Prostate gland (tissue), 2 donors: ENCODE data around the gene IYD. TPM values are rescaled to one million over a fixed set of nuclear protein-coding genes. Genes with fewer than 3 reads are reported as not detected.
"Not testable (repeated sequence)": the region's sequence is repeated elsewhere in the genome, so short reads cannot be mapped to it uniquely, and the experiment has no call there.

Experiments used
- DNase-seq: peaks from one replicate; pipeline ENCODE4 v3.0.0-alpha.2; 2019; ENCODE audit warnings: low spot score
- H3K27ac ChIP-seq, 2 donors: fragments of 200-600 bp; sonication (generic); 2 replicates each; pipeline ENCODE4 v1.5.1; 2017 to 2019
- H3K27me3 ChIP-seq: fragments of 200-600 bp; sonication (generic); replicated peaks from 2 replicates; pipeline ENCODE4 v1.5.1; 2019; ENCODE audit not compliant: insufficient read depth
- H3K36me3 ChIP-seq, 2 donors: fragments of 200-600 bp; sonication (generic); 1 replicate in 1 of 2; 2 replicates in 1 of 2; pipeline versions ENCODE4 v1.5.1 to v1.8.1; 2017 to 2019
- H3K4me1 ChIP-seq: fragments of 200-600 bp; sonication (generic); replicated peaks from 2 replicates; pipeline ENCODE4 v1.5.1; 2019
- H3K4me3 ChIP-seq, 2 donors: fragments of 200-600 bp; sonication (generic); 2 replicates each; pipeline ENCODE4 v1.5.1; 2017 to 2019
- H3K9me3 ChIP-seq: fragments of 200-600 bp; sonication (generic); 2 replicates; pipeline ENCODE4 v1.5.1; 2017
- CTCF ChIP-seq, 4 experiments: fragments of 200-600 bp in 2 of 4; fragments of 450-650 bp in 2 of 4; sonication (generic) in 2 of 4; IDR thresholded peaks; 1 replicate in 3 of 4; 2 replicates in 1 of 4; pipeline ENCODE4 v1.5.1; 2016 to 2019; ENCODE audit warnings: antibody characterized with exemption in 4 of 4, mild to moderate bottlenecking in 2 of 4, moderate library complexity in 2 of 4
- POLR2A ChIP-seq: fragments of 450-650 bp; IDR thresholded peaks from one replicate; pipeline ENCODE4 v1.6.1; 2016; ENCODE audit warnings: antibody characterized with exemption, mild to moderate bottlenecking
- POLR2AphosphoS5 ChIP-seq: sonication (generic); formaldehyde crosslinking; IDR thresholded peaks from one replicate; pipeline ENCODE4 v1.6.1; 2017; ENCODE audit warnings: antibody characterized with exemption
- WGBS: methylation state at CpG from one replicate; pipeline ENCODE4 v1.1.5; 2018; 5-methylcytosine and 5-hydroxymethylcytosine counted together
- intact Hi-C: fragments of 100-400 bp; cut with DNase I; formaldehyde crosslinking; loops from one replicate; pipeline ENCODE4 v1.14.2; 2022
- total RNA-seq, 2 donors: library from RNA; depleted of rRNA; stranded (reverse); fragments of >200 nt; gene quantifications; one replicate each; pipeline ENCODE4 v1.1.0, GENCODE V29; 2016

The IYD gene
- total RNA-seq, 2 donors from 2014 or later = 0.05 to 0.45 TPM

- Histone ChIP-seq H3K27me3 (no peaks in the 10 kb centered on the region), H3K27ac (no peak overlapping the region), H3K36me3 (no peaks in the 10 kb centered on the region), H3K9me3 (no peaks in the 10 kb centered on the region), H3K4me3 (no peak overlapping the region), H3K4me1 (no peaks in the 10 kb centered on the region)
- no peak for DNase-seq
- 83% methylated on average over 2 of the region's 2 CpGs for WGBS
- TF ChIP-seq CTCF (IDR thresholded peaks at IDR 0.05) (no peak), POLR2A (no peak), POLR2AphosphoS5 (no peak)
- intact Hi-C loops = no loop called here
Observed at GRCh38 chr6:150445486-150445885, 76.7 kb downstream of the IYD start.

- TF ChIP-seq POLR2A (no peak), CTCF (IDR thresholded peaks at IDR 0.05) (no peak), POLR2AphosphoS5 (no peak)
- Histone ChIP-seq H3K4me1 (no peaks in the 10 kb centered on the region), H3K36me3 (no peaks in the 10 kb centered on the region), H3K9me3 (no peaks in the 10 kb centered on the region), H3K27me3 (no peaks in the 10 kb centered on the region), H3K27ac (no peak overlapping the region), H3K4me3 (no peak overlapping the region)
- intact Hi-C loops = no loop called here
- WGBS = 91% methylated on average over 1 of the region's 1 CpG
- no peak for DNase-seq
Observed at GRCh38 chr6:150448221-150448620, 79.4 kb downstream of the IYD start.

GRCh38 chr6:150449055-150449454 lies 80.2 kb downstream of the IYD start:
- DNase-seq, H3K36me3 ChIP-seq, H3K27me3 ChIP-seq, intact Hi-C loops, H3K27ac ChIP-seq, H3K9me3 ChIP-seq, H3K4me3 ChIP-seq, H3K4me1 ChIP-seq: not testable (repeated sequence)
- 96% methylated on average over 5 of the region's 5 CpGs for WGBS

GRCh38 chr6:150450918-150451317 lies 82.1 kb downstream of the IYD start:
- WGBS = 94% methylated on average over 3 of the region's 3 CpGs
- DNase-seq = no peak

GRCh38 chr6:150451807-150452427 lies 83.1 kb downstream of the IYD start:
- H3K27me3 ChIP-seq = no peaks in the 10 kb centered on the region
- H3K4me1 ChIP-seq = no peaks in the 10 kb centered on the region
- 90% methylated on average over 13 of the region's 13 CpGs for WGBS
- no peak overlapping the region for H3K27ac ChIP-seq
- intact Hi-C loops = no loop called here
- no peak for DNase-seq
- no peak overlapping the region for H3K4me3 ChIP-seq
- H3K36me3 ChIP-seq = no peaks in the 10 kb centered on the region
- no peak for TF ChIP-seq POLR2A
- no peaks in the 10 kb centered on the region for H3K9me3 ChIP-seq

More at GRCh38 chr6:150450918-150451317, 82.1 kb downstream of the IYD start:
- no peak overlapping the region for H3K4me3 ChIP-seq
- H3K9me3 ChIP-seq = no peaks in the 10 kb centered on the region
- intact Hi-C loops = no loop called here
- TF ChIP-seq POLR2AphosphoS5 = no peak
- TF ChIP-seq POLR2A = no peak
- no peak for TF ChIP-seq CTCF (IDR thresholded peaks at IDR 0.05)
- H3K27ac ChIP-seq = no peak overlapping the region
- H3K4me1 ChIP-seq = no peaks in the 10 kb centered on the region
- no peaks in the 10 kb centered on the region for H3K27me3 ChIP-seq
- H3K36me3 ChIP-seq = no peaks in the 10 kb centered on the region
